ENCODE measurements around the gene SEC11A.
"Not testable (repeated sequence)": the region's sequence is repeated elsewhere in the genome, so short reads cannot be mapped to it uniquely, and the experiment has no call there.

SEC11A gene

GRCh38 chr15:84737005-84737404 is 21.1 kb upstream of the SEC11A start:
- DNase-seq (ENCODE audit: low read depth in 3 of 3), result no peak

- DNase-seq (ENCODE audit: low read depth in 3 of 3), result peak in 2 of 3 experiments; percentile 61 to 68
Observed at GRCh38 chr15:84736375-84736774, 20.4 kb upstream of the SEC11A start.

GRCh38 chr15:84735480-84736061 is 19.6 kb upstream of the SEC11A start:
- DNase-seq (ENCODE audit: low read depth in 3 of 3), result peak in 1 of 3 experiments; percentile 38

- DNase-seq (ENCODE audit: low read depth in 3 of 3), result peak; percentile 48 to 66 (median 54)
Observed at GRCh38 chr15:84734794-84735479, 19.0 kb upstream of the SEC11A start.

GRCh38 chr15:84731774-84732173 is 15.8 kb upstream of the SEC11A start:
- no peak for DNase-seq (ENCODE audit: low read depth in 3 of 3)

GRCh38 chr15:84727429-84727828 is 11.5 kb upstream of the SEC11A start:
- no peak for DNase-seq (ENCODE audit: low read depth in 3 of 3)

- DNase-seq (ENCODE audit: low read depth in 3 of 3), result no peak
Observed at GRCh38 chr15:84725001-84725491, 9.1 kb upstream of the SEC11A start.

- no peak for DNase-seq (ENCODE audit: low read depth in 3 of 3)
Observed at GRCh38 chr15:84722628-84723027, 6.7 kb upstream of the SEC11A start.

GRCh38 chr15:84721371-84721770 is 5.4 kb upstream of the SEC11A start:
- DNase-seq (ENCODE audit: low read depth in 3 of 3), result no peak

GRCh38 chr15:84715441-84716035 is 401 bp downstream of the SEC11A start:
- peak in 2 of 3 experiments; percentile 32 to 65 for DNase-seq (ENCODE audit: low read depth in 3 of 3)

GRCh38 chr15:84714821-84715220 is 1.1 kb downstream of the SEC11A start:
- no peak for DNase-seq (ENCODE audit: low read depth in 3 of 3)

- no peak for DNase-seq (ENCODE audit: low read depth in 3 of 3)
Observed at GRCh38 chr15:84714372-84714771, 1.6 kb downstream of the SEC11A start.

GRCh38 chr15:84703808-84704207 is 12.1 kb downstream of the SEC11A start:
- no peak for DNase-seq (ENCODE audit: low read depth in 3 of 3)

GRCh38 chr15:84702961-84703482 is 12.9 kb downstream of the SEC11A start:
- DNase-seq (ENCODE audit: low read depth in 3 of 3), result no peak

- DNase-seq (ENCODE audit: low read depth in 3 of 3), result no peak
Observed at GRCh38 chr15:84699538-84700191, 16.3 kb downstream of the SEC11A start.

- DNase-seq (ENCODE audit: low read depth in 3 of 3), result no peak
Observed at GRCh38 chr15:84697236-84697990, 18.5 kb downstream of the SEC11A start.

- DNase-seq (ENCODE audit: low read depth in 3 of 3), result no peak
Observed at GRCh38 chr15:84696757-84697156, 19.2 kb downstream of the SEC11A start.

GRCh38 chr15:84690342-84690741 is 25.6 kb downstream of the SEC11A start:
- DNase-seq (ENCODE audit: low read depth in 3 of 3), result no peak

- DNase-seq (ENCODE audit: low read depth in 3 of 3), result no peak
Observed at GRCh38 chr15:84689858-84690257, 26.1 kb downstream of the SEC11A start.

- DNase-seq (ENCODE audit: low read depth in 3 of 3), result not testable (repeated sequence)
Observed at GRCh38 chr15:84686446-84686845, 29.5 kb downstream of the SEC11A start.

- no peak for DNase-seq (ENCODE audit: low read depth in 3 of 3)
Observed at GRCh38 chr15:84685304-84685703, 30.6 kb downstream of the SEC11A start.
